Neural cell (in vitro differentiated cells): ENCODE data around the gene ATP1B1. TPM values are rescaled to one million over a fixed set of nuclear protein-coding genes. Genes with fewer than 3 reads are reported as not detected.
A peak's percentile ranks its signal among the peaks of the same experiment; 100 is the strongest.

ENCODE experiments used
- H2AFZ ChIP-seq: fragments of 200-600, 300-800 bp; sonication (generic), shearing (Covaris generic); 2 replicates; pipeline ENCODE4 v1.6.0; 2014; ENCODE audit warnings: low read depth, mild to moderate bottlenecking, antibody characterized with exemption, low read length, moderate library complexity
- H3F3A ChIP-seq: fragments of 200-600 bp; shearing (Covaris generic); 2 replicates; pipeline ENCODE4 v1.6.1; 2016; ENCODE audit warnings: mild to moderate bottlenecking, moderate library complexity, mixed read lengths, antibody characterized with exemption, low read length; ENCODE audit not compliant: insufficient read depth, poor library complexity, severe bottlenecking
- H3K27ac ChIP-seq: fragments of 200-600, 300-800 bp; sonication (generic), shearing (Covaris generic); 2 replicates; pipeline ENCODE4 v1.5.1; 2014; ENCODE audit warnings: mild to moderate bottlenecking, low read length, moderate library complexity
- H3K27me3 ChIP-seq: fragments of 300-800, 200-600 bp; sonication (generic), shearing (Covaris generic); 2 replicates; pipeline ENCODE4 v1.6.0; 2014; ENCODE audit warnings: mild to moderate bottlenecking, low read depth, low read length, moderate library complexity; ENCODE audit not compliant: insufficient read depth
- H3K36me3 ChIP-seq: fragments of 300-800, 200-600 bp; sonication (generic), shearing (Covaris generic); 2 replicates; pipeline ENCODE4 v1.5.1; 2014; ENCODE audit warnings: mild to moderate bottlenecking, antibody characterized with exemption, low read length, moderate library complexity; ENCODE audit not compliant: insufficient read depth
- H3K4me2 ChIP-seq: fragments of 300-800, 200-600 bp; sonication (generic), shearing (Covaris generic); 2 replicates; pipeline ENCODE4 v1.6.0; 2014; ENCODE audit warnings: mild to moderate bottlenecking, low read length
- H3K4me3 ChIP-seq: fragments of 300-800, 200-600 bp; sonication (generic), shearing (Covaris generic); 2 replicates; pipeline ENCODE4 v1.5.1; 2014; ENCODE audit warnings: mild to moderate bottlenecking, low read length, moderate library complexity
- H3K79me2 ChIP-seq: fragments of 200-600 bp; shearing (Covaris generic); replicated peaks from 2 replicates; pipeline ENCODE4 v1.6.0; 2014; ENCODE audit warnings: mild to moderate bottlenecking, low read length, moderate library complexity; ENCODE audit not compliant: insufficient read depth
- H3K9ac ChIP-seq: fragments of 300-800, 200-600 bp; sonication (generic), shearing (Covaris generic); 2 replicates; pipeline ENCODE4 v1.6.1; 2016; ENCODE audit warnings: mild to moderate bottlenecking, low read length, mixed read lengths
- H3K9me2 ChIP-seq: fragments of 200-600 bp; shearing (Covaris generic); 2 replicates; pipeline ENCODE4 v1.6.1; 2016; ENCODE audit warnings: mild to moderate bottlenecking, low read length, mixed read lengths; ENCODE audit not compliant: insufficient read depth
- H3K9me3 ChIP-seq: fragments of 200-600, 300-800 bp; sonication (generic), shearing (Covaris generic); 2 replicates; pipeline ENCODE4 v1.6.1; 2016; ENCODE audit warnings: mild to moderate bottlenecking, mixed run types, low read length, moderate library complexity, mixed read lengths
- H4K20me1 ChIP-seq: fragments of 200-600 bp; shearing (Covaris generic); 2 replicates; pipeline ENCODE4 v1.6.1; 2016; ENCODE audit warnings: mild to moderate bottlenecking, mixed run types; ENCODE audit not compliant: insufficient read depth
- EP300 ChIP-seq: fragments of 450-650 bp; conservative IDR thresholded peaks from 2 replicates; pipeline ENCODE4 v1.6.1; 2014; ENCODE audit warnings: antibody characterized with exemption, mild to moderate bottlenecking, moderate library complexity; ENCODE audit not compliant: poor library complexity, severe bottlenecking
- EZH2 ChIP-seq: fragments of 200-600, 300-800 bp; shearing (Covaris generic), sonication (generic); IDR thresholded peaks from 2 replicates; pipeline ENCODE4 v1.6.1; 2014; ENCODE audit warnings: antibody characterized with exemption, low read length, borderline replicate concordance, mild to moderate bottlenecking; ENCODE audit not compliant: insufficient read depth, poor library complexity, severe bottlenecking
- MXI1 ChIP-seq: fragments of 450-650 bp; conservative IDR thresholded peaks from 2 replicates; pipeline ENCODE4 v1.6.1; 2014; ENCODE audit warnings: antibody characterized with exemption, mild to moderate bottlenecking; ENCODE audit not compliant: poor library complexity, severe bottlenecking
- POLR2AphosphoS5 ChIP-seq: IDR thresholded peaks from 2 replicates; pipeline ENCODE4 v1.6.1; 2012
- RAD21 ChIP-seq: fragments of 450-650 bp; conservative IDR thresholded peaks from 2 replicates; pipeline ENCODE4 v1.6.1; 2014; ENCODE audit warnings: antibody characterized with exemption, mild to moderate bottlenecking, moderate library complexity
- REST ChIP-seq: IDR thresholded peaks from 2 replicates; pipeline ENCODE4 v1.6.1; 2012; ENCODE audit warnings: borderline replicate concordance
- SMC3 ChIP-seq: fragments of 450-650 bp; conservative IDR thresholded peaks from 2 replicates; pipeline ENCODE4 v1.6.1; 2014; ENCODE audit warnings: antibody characterized with exemption, mild to moderate bottlenecking, moderate library complexity; ENCODE audit not compliant: poor library complexity
- TAF1 ChIP-seq: IDR thresholded peaks from 2 replicates; pipeline ENCODE4 v1.6.1; 2012; ENCODE audit warnings: low read depth
- polyA plus RNA-seq: library from polyadenylated mRNA; depleted of rRNA; stranded (reverse); fragments of >200 nt; gene quantifications from 2 replicates; pipeline ENCODE4 v1.2.3, GENCODE V29; 2014
- TF ChIP-seq, protein P1 (sequence below): fragments of 450-650 bp; IDR thresholded peaks from 2 replicates; pipeline ENCODE4 v1.5.1; 2014; ENCODE audit warnings: antibody characterized with exemption, mild to moderate bottlenecking, moderate library complexity; ENCODE audit not compliant: poor library complexity, severe bottlenecking

ATP1B1 gene
- polyA plus RNA-seq, 1 donor from 2014 or later, result 114 TPM

DNA sequence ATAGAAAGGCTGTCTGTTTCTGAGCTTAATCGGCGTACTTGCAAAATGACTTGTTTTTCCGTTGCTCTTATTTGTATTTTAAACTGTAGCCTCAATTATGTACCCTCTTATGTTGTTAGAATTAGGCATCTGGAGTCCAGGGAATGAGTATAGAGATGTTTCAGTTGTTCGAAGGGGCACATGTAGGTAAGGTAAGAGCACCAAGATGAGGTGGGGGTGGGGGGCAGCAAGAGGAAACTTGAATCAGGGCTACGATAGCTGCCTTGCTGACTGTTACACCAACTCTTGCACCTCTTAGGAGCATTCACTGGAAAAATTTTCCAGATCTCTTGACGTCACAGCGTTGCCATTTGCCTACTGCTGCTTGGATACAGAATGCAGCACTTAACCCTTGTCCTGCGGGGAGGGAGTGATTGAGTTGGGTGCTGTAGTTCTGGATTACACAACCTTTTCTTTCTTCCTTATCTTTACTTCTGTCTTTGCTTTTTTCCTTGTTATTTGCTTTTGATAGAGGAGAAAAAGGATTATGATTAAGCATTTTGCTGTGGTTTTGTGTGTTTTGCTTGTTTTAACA is 3.2 kb downstream of the ATP1B1 start:
- no peaks in the 10 kb centered on the region for H3K9me2 ChIP-seq
- H2AFZ ChIP-seq, result peak overlapping the region; percentile 11
- H3K27me3 ChIP-seq, result no peaks in the 10 kb centered on the region
- H3K79me2 ChIP-seq, result peaks cover 59% of the 10 kb centered on the region
- TF ChIP-seq EZH2, result no peak
- peak; percentile 12 for TF ChIP-seq SMC3
- peak; percentile 70 for TF ChIP-seq POLR2AphosphoS5
- TF ChIP-seq, protein P1, sequence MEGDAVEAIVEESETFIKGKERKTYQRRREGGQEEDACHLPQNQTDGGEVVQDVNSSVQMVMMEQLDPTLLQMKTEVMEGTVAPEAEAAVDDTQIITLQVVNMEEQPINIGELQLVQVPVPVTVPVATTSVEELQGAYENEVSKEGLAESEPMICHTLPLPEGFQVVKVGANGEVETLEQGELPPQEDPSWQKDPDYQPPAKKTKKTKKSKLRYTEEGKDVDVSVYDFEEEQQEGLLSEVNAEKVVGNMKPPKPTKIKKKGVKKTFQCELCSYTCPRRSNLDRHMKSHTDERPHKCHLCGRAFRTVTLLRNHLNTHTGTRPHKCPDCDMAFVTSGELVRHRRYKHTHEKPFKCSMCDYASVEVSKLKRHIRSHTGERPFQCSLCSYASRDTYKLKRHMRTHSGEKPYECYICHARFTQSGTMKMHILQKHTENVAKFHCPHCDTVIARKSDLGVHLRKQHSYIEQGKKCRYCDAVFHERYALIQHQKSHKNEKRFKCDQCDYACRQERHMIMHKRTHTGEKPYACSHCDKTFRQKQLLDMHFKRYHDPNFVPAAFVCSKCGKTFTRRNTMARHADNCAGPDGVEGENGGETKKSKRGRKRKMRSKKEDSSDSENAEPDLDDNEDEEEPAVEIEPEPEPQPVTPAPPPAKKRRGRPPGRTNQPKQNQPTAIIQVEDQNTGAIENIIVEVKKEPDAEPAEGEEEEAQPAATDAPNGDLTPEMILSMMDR, result no peak
- no peak for TF ChIP-seq TAF1
- peak; percentile 43 for TF ChIP-seq REST
- no peak for TF ChIP-seq MXI1
- TF ChIP-seq EP300, result peak; percentile 60
- no peak for TF ChIP-seq RAD21
- peak overlapping the region; percentile 96 for H3K9ac ChIP-seq
- H3F3A ChIP-seq, result no peaks in the 10 kb centered on the region
- peak overlapping the region; percentile 93 for H3K27ac ChIP-seq
- H3K36me3 ChIP-seq, result peaks cover 17% of the 10 kb centered on the region
- peak overlapping the region; percentile 99 for H3K4me2 ChIP-seq
- no peaks in the 10 kb centered on the region for H3K9me3 ChIP-seq
- H4K20me1 ChIP-seq, result no peaks in the 10 kb centered on the region
- peak overlapping the region; percentile 92 for H3K4me3 ChIP-seq

GRCh38 chr1:169110236-169110635 is 3.7 kb downstream of the ATP1B1 start:
- Histone ChIP-seq H3K4me2 (peak overlapping the region; percentile 99), H3K9ac (peak overlapping the region; percentile 96), H3K9me3 (no peaks in the 10 kb centered on the region), H2AFZ (no peak overlapping the region), H4K20me1 (no peaks in the 10 kb centered on the region), H3K4me3 (peak overlapping the region; percentile 92), H3K36me3 (peaks cover 17% of the 10 kb centered on the region), H3K27ac (peak overlapping the region; percentile 93), H3K27me3 (no peaks in the 10 kb centered on the region), H3F3A (no peaks in the 10 kb centered on the region), H3K79me2 (peaks cover 59% of the 10 kb centered on the region), H3K9me2 (no peaks in the 10 kb centered on the region)
- TF ChIP-seq, protein P1, result no peak
- TF ChIP-seq SMC3, result peak; percentile 4
